ENCODE results near the gene PPP2R5C. TPM values are rescaled to one million over a fixed set of nuclear protein-coding genes. Genes with fewer than 3 reads are reported as not detected.

The PPP2R5C gene
- total and polyA plus RNA-seq, 2 of the 4 experiments (the other 2 are of a cell fraction) = 65.9 to 78.7 TPM

- H3K27me3 ChIP-seq (ENCODE audit: control insufficient read depth, insufficient read depth, low read length) = no peaks in the 10 kb centered on the region; the same call in 1 of the 2 replicates
- TF ChIP-seq CTCF (conservative IDR thresholded peaks at IDR 0.05; ENCODE audit: low read depth, low read length) (no peak), POLR2A (IDR thresholded peaks at IDR 0.05; ENCODE audit: low read depth, low read length) (no peak), ELK1 (IDR thresholded peaks at IDR 0.05; ENCODE audit: borderline replicate concordance, low read depth, low read length) (no peak), MXI1 (IDR thresholded peaks at IDR 0.05; ENCODE audit: borderline replicate concordance, low read depth, low read length) (no peak), FOS (IDR thresholded peaks at IDR 0.05; ENCODE audit: low read depth, low read length) (no peak)
- H3K9ac ChIP-seq (ENCODE audit: low read depth, low read length) = no peak overlapping the region
- no CpG with 5 or more reads among the region's 9 CpGs for WGBS, 2 experiments (ENCODE audit: extremely low coverage in 2 of 2, insufficient read length in 1 of 2)
- H3K14ac ChIP-seq (replicated peaks; ENCODE audit: low read depth, low read length) = no peak overlapping the region
- H3K4me1 ChIP-seq (ENCODE audit: control insufficient read depth, insufficient read depth, low read length) = peaks cover 4% of the 10 kb centered on the region
- no peak overlapping the region for H2BK15ac ChIP-seq (ENCODE audit: low read depth, low read length)
- no peak overlapping the region for H3K18ac ChIP-seq (ENCODE audit: low read depth, low read length)
- H4K8ac ChIP-seq (ENCODE audit: low read depth in 2 of 2, low read length in 2 of 2) = no peak overlapping the region
- no peak overlapping the region for H2BK20ac ChIP-seq (ENCODE audit: low read depth, low read length)
- H3K4me3 ChIP-seq (ENCODE audit: insufficient read depth, low read depth, low read length) = no peak overlapping the region
- no peak overlapping the region for H3K4me2 ChIP-seq (ENCODE audit: low read depth, low read length)
- in situ Hi-C loops (cut with MboI; ENCODE audit: low sequenced_read_pairs) = no loop called here
- no peak for ATAC-seq (ENCODE audit: low read depth)
- no peak overlapping the region for H4K91ac ChIP-seq (ENCODE audit: insufficient read depth, low read depth, low read length)
- no peak for DNase-seq
- dilution Hi-C loops (cut with HindIII; ENCODE audit: low sequenced_read_pairs, unreplicated experiment) = no loop called here
- H3K56ac ChIP-seq (ENCODE audit: extremely low read depth, insufficient read depth, low read length) = no peak overlapping the region
- no peak overlapping the region for H2AK5ac ChIP-seq (ENCODE audit: low read depth, low read length)
- H4K20me1 ChIP-seq (ENCODE audit: insufficient read depth, low read length) = peaks cover 5% of the 10 kb centered on the region; the same call in 1 of the 2 replicates
- H2BK120ac ChIP-seq (ENCODE audit: low read depth, low read length) = no peak overlapping the region
- peaks cover 9% of the 10 kb centered on the region; the same call in 1 of the 2 replicates for H3K36me3 ChIP-seq (ENCODE audit: control insufficient read depth, insufficient read depth, low read length)
- no peak overlapping the region for H4K5ac ChIP-seq (ENCODE audit: low read depth, low read length)
- intact Hi-C loops (cut with micrococcal nuclease) = loop anchor here (10.0 kb wide), 1 partner anchor 155 kb away; no protein-coding TSS in a partner anchor
- no peak overlapping the region for H2BK5ac ChIP-seq (ENCODE audit: low read depth, low read length, poor library complexity, severe bottlenecking)
- POLR2A ChIA-PET (ENCODE audit: unreplicated experiment) = interaction anchor here (0.6 kb wide), 1 partner anchor 15 kb away, joined by 5 read pairs; no protein-coding TSS in a partner anchor
- no peak overlapping the region for H3K23ac ChIP-seq (ENCODE audit: low read depth, low read length)
- no peak overlapping the region for H3K27ac ChIP-seq (ENCODE audit: insufficient read depth, low read length)
- no TSS peak for BruUV-seq (replicated peaks)
- H3K4ac ChIP-seq (ENCODE audit: low read depth, low read length) = no peak overlapping the region
- no peak overlapping the region for H2AK9ac ChIP-seq (replicated peaks; ENCODE audit: low read depth, low read length, poor library complexity)
- no peak overlapping the region for H2AFZ ChIP-seq (replicated peaks; ENCODE audit: low read length, poor library complexity)
- CTCF ChIA-PET = no interaction called here
- peaks cover 6 to 8% of the 10 kb centered on the region in 2 experiments for H3K79me1 ChIP-seq (ENCODE audit: low read depth in 1 of 2, low read length in 2 of 2)
- H3K9me1 ChIP-seq (ENCODE audit: insufficient read depth, low read length) = peaks cover 8% of the 10 kb centered on the region
- no peaks in the 10 kb centered on the region for H3K9me3 ChIP-seq (ENCODE audit: control insufficient read depth, insufficient read depth, low read length)
Observed at GRCh38 chr14:101929946-101930345, 168.4 kb downstream of the PPP2R5C start.
